Activated CD8-positive, alpha-beta memory T cell treated with anti-CD3 and anti-CD28 coated beads, Interleukin-2, amount 50 U/mL, for 1 hour (primary cell): ENCODE measurements around the gene ADAM23.
"Not testable (repeated sequence)": the region's sequence is repeated elsewhere in the genome, so short reads cannot be mapped to it uniquely, and the experiment has no call there.

Experiments used
- DNase-seq: peaks from one replicate; pipeline ENCODE4 v3.0.0-alpha.2; 2020; ENCODE audit errors: extremely low read depth

The ADAM23 gene

DNA sequence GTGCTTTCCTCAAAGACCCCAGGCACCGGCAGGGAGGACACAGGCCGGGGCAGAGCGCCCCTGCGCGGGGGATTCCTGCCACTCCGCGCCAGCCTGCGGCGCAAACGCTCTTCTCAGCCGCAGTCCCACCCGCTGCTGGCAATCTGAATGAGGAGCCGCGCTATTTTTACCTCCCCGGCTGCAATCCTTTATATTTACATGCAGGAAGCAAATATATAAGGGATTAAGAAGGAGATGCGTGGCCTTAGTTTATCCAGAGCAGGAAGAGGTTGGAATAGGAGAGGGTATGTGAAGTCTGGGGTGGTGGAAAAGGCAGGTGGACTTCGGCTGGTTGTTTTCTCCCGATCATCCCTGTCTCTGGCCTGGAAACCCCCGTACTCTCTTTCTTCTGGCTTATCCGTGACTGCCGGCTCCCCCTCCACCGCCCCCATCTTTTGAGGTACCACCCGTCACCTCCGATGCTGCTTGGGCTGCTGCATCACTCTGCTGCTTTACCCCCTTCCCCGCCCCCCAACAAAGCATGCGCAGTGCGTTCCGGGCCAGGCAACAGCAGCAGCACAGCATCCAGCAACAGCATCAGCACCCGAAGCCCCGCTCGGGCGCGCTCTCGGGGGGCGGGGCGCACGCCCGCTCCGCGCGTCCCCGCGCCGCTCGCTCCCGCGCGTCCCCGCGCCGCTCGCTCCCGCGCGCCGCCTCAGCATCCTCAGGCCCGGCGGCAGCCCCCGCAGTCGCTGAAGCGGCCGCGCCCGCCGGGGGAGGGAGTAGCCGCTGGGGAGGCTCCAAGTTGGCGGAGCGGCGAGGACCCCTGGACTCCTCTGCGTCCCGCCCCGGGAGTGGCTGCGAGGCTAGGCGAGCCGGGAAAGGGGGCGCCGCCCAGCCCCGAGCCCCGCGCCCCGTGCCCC lies at the start of gene ADAM23:
Gene ADAM23 (plus strand): TSS at position 700 of the 902 bp plus-strand sequence. CDS start 335 bp downstream, outside the sequence.
- no peak for DNase-seq

- DNase-seq, result no peak
Measured at GRCh38 chr2:206396211-206396610, 47.1 kb upstream of the ADAM23 start.

- not testable (repeated sequence) for DNase-seq
Measured at GRCh38 chr2:206402956-206403569, 40.3 kb upstream of the ADAM23 start.

DNA sequence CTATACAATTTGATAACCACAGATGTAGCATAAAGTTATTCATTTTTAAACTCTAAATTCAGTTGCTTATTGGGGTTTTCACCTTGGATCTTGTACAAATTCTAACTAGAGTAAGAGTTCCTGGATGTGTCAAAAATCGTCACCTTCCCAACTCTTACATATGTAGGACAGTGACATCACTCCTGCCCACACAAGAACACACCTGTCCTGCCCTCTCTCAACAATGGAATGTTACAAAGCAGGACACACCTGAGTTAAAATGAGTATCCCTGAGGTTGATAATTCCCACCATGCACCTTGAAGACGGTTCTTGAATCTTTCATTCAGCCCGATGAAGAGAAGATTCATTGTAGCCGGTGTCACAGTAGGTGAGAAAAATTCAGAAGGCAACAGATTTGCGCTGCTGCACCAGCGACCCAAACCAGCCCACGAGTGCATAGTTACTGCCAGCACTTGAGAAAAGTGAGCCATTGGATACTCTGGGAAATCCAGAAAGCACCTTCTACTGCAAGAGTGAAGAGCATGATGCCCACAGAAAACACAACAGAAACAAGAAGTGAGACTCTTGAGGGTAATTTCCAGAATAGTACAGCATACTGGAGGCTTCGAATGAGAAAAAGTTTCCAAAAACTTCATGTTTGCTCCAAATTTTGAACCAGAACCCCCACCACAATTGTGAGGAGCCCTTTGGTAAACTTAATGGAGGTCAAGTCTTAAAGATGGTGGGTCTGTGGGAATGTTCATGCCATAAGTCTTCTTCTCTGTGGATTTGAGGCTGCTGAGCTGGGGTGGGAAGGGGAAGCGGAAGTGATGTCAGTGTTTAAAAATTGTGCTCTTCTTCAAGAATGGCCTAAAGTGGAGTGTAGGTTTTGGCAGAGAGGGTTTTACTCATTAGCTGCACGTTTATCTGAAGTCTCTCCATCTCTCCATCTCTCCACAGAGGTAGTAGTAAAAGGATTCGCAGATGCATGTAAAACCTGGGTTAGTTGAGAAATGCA lies 34.7 kb upstream of the ADAM23 start:
- no peak for DNase-seq

DNA sequence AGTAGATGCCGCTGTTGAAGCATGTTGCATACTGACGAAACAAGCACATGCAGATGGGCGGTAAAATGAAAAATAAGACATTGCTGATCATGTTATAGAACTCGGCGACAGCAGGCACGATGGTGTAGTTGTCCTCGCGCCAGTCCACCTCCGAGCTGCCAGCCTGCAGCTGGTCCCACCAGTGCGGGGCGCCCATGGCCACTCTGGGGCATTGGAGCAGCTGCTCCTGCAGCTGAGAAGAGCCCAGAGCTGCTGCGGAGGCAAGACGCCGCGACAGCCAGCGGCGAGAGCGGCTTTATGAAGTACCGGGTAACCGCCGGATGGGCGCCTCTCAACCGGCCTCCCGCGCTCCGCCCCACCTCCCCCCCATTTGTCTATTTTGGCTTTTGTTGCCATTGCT lies 32.6 kb upstream of the ADAM23 start:
- DNase-seq, result no peak

DNA sequence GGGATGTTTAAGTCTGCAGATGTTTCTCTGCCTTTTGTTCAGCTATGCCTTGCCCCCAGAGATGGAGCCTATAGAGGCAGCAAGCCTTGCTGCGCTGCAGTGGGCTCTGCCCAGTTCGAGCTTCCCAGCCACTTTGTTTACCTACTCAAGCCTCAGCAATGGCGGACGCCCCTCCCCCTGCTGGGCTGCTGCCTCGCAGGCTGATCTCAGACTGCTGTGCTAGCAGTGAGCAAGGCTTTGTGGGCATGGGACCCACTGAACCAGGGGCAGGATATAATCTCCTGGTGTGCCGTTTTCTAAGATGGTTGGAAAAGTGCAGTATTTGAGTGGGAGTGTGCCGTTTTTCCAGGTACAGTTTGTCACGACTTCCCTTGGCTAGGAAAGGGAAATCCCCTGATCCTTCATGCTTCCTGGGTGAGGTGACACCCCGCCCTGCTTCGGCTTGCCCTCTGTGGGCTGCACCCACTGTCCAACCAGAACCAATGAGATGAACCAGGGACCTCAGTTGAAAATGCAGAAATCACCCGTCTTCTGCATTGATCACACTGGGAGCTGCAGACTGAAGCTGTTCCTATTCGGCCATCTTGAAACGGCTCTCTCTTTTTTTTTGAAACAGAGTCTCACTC lies 27.6 kb upstream of the ADAM23 start:
- no peak for DNase-seq

DNA sequence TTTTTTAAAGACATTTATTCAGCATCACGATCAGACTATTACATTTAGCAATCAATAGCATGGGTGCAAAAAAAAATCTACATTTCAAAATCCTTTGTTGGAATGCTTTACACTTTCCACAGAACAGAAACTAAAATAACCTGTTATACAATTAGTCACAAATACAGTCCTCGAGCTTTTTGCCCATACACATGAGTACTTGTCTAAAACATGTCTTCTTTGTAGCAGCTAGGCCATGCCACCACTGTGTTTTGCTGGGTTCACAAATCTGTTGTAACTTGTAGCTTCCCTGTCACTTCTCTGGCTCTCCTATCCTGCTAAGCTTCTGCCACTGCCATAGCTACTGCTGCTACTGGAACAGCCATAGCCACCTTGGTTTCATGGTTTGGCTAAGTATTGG lies 24.4 kb upstream of the ADAM23 start:
- DNase-seq, result no peak

DNA sequence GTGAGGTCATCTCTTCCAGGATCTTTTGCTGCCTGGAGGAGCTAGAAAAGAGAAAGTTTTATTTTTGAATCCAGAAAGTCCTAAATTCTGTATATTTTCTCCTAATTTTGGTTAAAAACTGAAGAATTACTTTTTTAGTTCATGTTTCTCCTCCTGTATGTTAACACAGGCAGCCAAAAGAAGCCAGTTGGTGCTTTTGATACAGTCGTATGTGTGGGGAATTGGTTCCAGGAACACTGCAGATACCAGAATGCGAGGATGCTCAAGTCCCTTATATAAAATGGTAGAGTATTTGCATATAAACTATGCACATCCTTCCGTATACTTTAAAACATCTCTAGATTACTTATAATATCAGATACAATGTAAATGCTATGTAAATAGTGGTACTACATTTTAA lies 22.6 kb upstream of the ADAM23 start:
- DNase-seq, result no peak

DNA sequence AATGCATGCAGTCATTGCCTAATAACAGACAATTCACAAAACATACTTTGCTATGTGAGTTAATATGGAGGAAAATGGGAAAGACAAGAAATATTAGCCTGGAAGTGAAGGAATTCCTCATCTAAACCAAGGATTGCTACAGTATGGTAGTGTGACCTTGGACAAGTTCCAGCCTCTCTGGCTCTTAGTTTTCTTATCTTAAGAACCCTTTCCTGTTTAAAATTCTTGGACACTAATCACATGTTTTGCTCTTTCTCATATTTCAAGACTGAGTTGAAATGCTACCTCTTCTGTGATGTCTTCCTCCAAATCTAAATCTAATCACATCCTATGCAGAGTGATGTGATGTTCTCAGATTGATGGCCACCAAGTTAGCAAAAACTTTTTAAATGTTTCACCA lies 20.8 kb upstream of the ADAM23 start:
- DNase-seq, result no peak

DNA sequence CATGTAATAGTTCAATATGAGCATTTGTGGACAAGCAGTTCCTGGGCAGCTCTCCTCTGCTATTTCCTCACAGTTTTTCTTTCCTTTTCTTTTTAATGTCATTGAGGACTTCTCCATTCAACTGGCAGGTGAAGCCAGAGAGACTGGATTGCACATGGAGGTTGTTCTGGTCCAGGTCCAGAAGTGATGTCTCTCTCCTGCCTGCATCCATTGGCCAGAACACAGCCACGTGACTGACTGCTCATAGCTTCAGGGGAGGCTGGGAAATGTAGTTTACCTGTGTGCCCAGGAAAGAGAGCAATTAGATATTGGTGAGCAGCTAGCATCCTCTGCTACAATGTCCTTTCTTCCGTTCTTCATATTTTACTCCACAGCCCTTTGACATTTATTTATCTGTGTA lies 20.2 kb upstream of the ADAM23 start:
- DNase-seq, result no peak

DNA sequence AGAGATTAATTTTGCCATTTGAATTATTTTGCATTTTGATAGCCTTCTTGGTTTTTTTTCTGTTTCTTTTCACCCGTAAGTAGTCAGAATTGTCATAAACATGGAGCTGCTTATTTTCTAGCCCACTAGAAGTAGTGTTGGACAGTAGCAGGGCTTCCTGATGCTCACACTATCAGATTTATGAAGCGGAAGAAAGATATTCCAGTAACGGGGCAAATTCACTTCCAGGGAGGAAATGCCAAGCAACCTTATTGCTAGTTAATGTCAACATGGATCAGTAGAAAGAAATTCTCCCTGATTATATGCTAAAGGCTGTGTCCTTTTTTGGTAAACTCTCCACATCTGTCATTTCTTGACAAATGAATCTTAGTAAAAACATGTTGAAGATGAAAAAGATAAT lies 19.2 kb upstream of the ADAM23 start:
- DNase-seq, result no peak

DNA sequence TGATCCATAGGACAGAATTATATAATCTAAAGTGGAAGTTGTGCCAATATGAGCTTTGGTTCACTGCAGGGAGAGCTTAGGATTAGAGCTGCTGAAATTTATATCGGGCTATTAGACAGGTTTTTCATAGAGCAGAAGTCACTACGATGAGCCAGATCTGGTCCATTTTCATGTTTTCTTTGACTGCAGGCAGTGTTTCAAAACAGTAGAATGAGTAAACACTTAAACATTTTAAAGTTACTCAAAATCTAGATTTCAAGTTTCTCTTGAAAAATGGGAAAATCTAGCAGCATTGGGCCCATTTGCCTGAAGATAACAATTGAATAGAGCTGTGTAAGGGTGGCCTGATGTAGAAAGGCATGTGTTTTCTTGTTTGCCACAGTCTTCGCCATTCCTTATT lies 14.5 kb upstream of the ADAM23 start:
- DNase-seq, result no peak

DNA sequence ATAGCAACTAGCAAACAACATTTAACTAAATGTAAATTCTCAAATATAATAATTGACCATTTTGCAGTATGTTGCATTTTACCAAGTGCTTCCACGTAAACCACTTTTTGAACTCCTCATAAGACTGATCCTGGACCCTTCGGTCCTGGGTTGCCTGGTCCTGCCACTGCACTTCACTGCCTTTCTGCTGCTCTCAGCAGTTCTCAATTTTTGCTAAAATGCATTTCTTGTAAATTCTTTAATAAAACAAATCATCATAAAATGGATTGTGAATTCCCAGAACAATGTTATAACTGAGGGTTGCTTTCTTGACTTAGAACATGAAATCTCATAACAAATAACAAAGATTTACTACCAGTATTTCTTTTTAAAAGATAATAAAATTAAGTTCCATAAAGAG lies 12.9 kb upstream of the ADAM23 start:
- no peak for DNase-seq

- DNase-seq, result no peak
Measured at GRCh38 chr2:206431439-206431838, 11.9 kb upstream of the ADAM23 start.

- DNase-seq, result no peak
Measured at GRCh38 chr2:206432193-206433082, 10.9 kb upstream of the ADAM23 start.

DNA sequence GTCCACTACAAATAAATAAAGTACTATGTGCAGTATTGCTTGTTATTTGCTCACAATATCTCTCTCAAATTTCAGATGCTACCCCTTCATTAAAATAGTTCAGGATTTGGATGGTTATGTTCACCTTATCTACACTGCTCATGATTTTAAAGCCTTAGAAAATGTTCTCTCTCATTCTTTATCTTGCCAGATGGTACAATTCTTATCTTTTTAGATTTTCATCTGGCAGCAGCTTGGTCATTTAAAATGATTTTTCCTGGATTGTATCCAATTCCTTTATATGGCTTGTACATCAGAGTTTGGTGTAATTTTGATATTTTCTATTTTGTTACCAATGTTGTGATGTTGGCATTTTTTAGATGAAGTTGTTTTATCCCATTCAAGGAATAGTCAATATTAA lies 10.1 kb upstream of the ADAM23 start:
- no peak for DNase-seq

- no peak for DNase-seq
Measured at GRCh38 chr2:206433686-206434085, 9.6 kb upstream of the ADAM23 start.

DNA sequence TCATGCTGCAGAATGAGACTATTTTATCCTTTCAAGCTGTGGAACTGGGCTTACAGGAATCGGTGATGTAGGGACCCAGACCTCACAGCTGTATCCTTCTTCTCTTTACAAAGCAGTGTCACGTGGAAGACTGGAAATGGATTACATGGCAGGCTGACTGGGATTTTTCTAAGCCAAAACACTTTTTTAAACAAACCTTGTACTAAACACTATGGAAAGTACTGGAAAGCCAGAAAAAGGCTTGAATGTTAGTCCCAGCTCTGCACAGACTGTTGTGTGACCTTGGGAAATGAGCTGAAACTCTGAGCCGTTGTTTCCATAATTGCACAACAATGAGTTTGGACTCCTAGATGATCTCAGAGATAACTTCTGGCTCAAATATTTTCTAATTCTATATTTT lies 7.6 kb upstream of the ADAM23 start:
- DNase-seq, result no peak

DNA sequence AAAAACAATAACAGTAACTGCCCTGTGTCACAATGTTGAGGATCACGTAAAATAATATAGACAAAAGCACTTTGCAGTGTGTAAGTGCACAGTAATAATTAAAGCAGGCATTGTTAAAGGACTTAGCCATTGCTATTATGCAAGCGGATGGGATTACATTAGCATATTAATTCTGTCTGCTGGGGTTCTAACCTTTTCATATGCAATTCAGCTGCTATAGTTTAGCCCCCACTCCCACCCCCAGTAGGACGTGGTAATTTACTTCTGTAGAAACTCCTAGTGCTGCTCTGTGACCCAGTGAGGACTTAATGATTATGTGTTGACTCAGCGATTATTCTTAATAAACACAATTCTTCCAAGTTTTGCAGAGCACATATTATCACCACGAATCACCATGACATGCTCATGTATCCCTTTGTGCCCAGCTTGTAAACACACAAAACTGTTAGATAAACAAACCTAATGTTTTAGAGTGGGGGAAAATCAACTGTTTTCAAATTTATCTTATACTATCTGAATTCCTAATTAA lies 5.1 kb upstream of the ADAM23 start:
- no peak for DNase-seq

DNA sequence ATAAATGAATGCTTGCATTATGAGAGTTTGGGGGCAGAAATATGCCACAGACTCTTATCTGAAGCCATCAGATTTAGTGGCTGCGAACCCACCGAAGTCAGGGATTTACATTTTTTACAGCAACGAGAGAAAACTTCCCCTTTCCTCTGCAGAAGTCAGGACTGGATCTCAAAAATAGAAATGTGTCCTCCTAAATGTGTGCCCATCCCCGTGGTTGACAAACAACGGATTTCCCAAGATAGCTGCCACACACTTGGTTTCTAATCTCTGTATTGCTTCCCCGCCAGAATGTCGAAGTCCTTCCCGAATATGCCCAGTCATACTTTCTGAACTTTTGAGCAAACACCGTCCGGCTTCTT lies 879 bp upstream of the ADAM23 start:
- no peak for DNase-seq
